Measurements from ENCODE around the gene KRTAP19-1. TPM values are rescaled to one million over a fixed set of nuclear protein-coding genes. Genes with fewer than 3 reads are reported as not detected.

The KRTAP19-1 gene
- total RNA-seq, 1 donor from 2014 or later = not detected

DNA sequence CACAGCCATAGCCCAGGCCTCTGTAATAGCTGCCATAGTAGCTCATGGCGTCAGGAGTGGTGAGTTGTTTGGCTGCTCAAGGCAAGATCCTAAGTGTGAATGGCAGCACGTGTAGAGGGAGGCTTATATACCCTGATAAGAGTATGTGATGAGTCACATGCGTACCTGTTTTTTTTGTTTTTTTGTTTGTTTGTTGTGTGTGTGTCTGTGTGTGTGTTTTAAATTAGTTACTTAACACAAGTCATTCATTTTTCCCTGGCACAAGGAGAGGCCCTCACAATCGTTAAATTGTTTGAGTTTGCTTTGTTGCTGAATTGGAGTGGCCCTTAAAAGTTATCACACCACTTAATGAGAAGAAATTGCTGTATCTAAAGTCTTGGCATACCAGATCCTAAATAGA is 16.9 kb upstream of the KRTAP19-1 start, which contains the start of gene KRTAP19-4:
KRTAP19-4 (minus strand) TSS at position 101 of the 400 bp plus-strand sequence; CDS start at position 46, 55 bp downstream.
- Histone ChIP-seq H3K27ac (replicated peaks) (no peak within 1 kb of the TSS), H3K27me3 (ENCODE audit: low read depth) (no peaks in the 10 kb centered on the region), H3K36me3 (no peaks in the 10 kb centered on the region), H3K4me3 (no peak within 1 kb of the TSS), H3K4me1 (no peaks in the 10 kb centered on the region), H3K9me3 (replicated peaks) (peaks cover 4% of the 10 kb centered on the region)
- no peak for DNase-seq
- no peak for TF ChIP-seq CTCF (IDR thresholded peaks at IDR 0.05; ENCODE audit: borderline replicate concordance)
- intact Hi-C loops (cut with micrococcal nuclease) = no loop called here

DNA sequence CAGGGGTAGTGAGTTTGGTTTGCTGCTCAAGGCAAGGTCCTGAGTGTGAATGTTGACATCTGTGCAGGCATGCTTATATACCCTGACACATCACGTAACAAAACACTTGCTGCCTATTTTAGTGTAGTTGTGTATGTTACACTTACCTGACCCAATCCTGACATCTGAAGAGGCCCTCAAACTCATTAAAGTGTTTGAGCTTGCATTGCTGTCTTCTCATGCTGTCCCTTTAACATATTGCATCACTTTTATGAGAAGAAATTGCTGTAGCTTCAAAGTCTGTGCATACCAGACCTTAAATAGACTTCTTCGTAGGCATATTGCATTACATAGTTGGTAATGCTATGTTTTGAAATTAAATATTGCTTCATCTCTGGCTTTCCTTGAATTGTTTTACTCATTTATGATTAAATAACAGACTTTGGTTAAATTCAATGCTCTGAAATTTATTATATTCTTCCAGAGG is 11.8 kb upstream of the KRTAP19-1 start, which contains the start of gene KRTAP19-3:
KRTAP19-3 (minus strand) TSS at position 51 of the 466 bp plus-strand sequence. CDS start 56 bp downstream, outside the sequence.
- no peak for TF ChIP-seq CTCF (IDR thresholded peaks at IDR 0.05; ENCODE audit: borderline replicate concordance)
- H3K27ac ChIP-seq (replicated peaks) = no peak within 1 kb of the TSS
- intact Hi-C loops (cut with micrococcal nuclease) = no loop called here
- H3K9me3 ChIP-seq (replicated peaks) = peaks cover 7% of the 10 kb centered on the region
- no peak within 1 kb of the TSS for H3K4me3 ChIP-seq
- no peaks in the 10 kb centered on the region for H3K4me1 ChIP-seq
- DNase-seq = no peak
- no peaks in the 10 kb centered on the region for H3K36me3 ChIP-seq
- no peaks in the 10 kb centered on the region for H3K27me3 ChIP-seq (ENCODE audit: low read depth)

GRCh38 chr21:30487336-30487735 is 7.2 kb upstream of the KRTAP19-1 start, which contains the start of gene KRTAP19-2:
Gene KRTAP19-2 (minus strand): TSS chr21:30487436. CDS start chr21:30487348, 88 bp downstream.
- TF ChIP-seq CTCF (IDR thresholded peaks at IDR 0.05; ENCODE audit: borderline replicate concordance) = no peak
- peaks cover 30% of the 10 kb centered on the region for H3K9me3 ChIP-seq (replicated peaks)
- DNase-seq = no peak
- H3K4me3 ChIP-seq = no peak within 1 kb of the TSS
- no peaks in the 10 kb centered on the region for H3K36me3 ChIP-seq
- H3K4me1 ChIP-seq = no peaks in the 10 kb centered on the region
- no peaks in the 10 kb centered on the region for H3K27me3 ChIP-seq (ENCODE audit: low read depth)
- intact Hi-C loops (cut with micrococcal nuclease) = no loop called here
- H3K27ac ChIP-seq (replicated peaks) = no peak within 1 kb of the TSS

DNA sequence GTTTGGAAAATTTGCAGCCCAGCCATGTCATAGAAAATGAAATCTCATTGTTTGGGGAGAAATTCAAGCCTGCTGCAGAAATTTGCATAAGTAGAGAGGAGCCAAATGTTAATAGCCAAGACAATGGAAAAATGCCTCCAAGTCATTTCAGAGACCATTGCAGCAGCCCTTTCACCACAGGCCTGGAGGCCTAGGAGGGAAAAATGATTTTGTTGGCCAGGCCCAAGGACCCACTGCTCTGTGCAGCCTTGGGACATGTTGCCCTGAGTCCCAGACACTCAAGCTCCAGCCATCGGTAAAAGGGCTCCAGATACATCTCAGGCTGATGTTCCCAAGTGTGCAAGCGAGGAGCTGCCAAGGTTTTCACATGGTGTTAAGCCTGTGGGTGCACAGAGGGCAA is 6.0 kb upstream of the KRTAP19-1 start:
- Histone ChIP-seq H3K36me3 (no peaks in the 10 kb centered on the region), H3K4me1 (peaks cover 4% of the 10 kb centered on the region), H3K4me3 (no peak overlapping the region), H3K27ac (replicated peaks) (no peak overlapping the region), H3K9me3 (replicated peaks) (peaks cover 30% of the 10 kb centered on the region), H3K27me3 (ENCODE audit: low read depth) (no peaks in the 10 kb centered on the region)
- DNase-seq = no peak
- intact Hi-C loops (cut with micrococcal nuclease) = no loop called here
- no peak for TF ChIP-seq CTCF (IDR thresholded peaks at IDR 0.05; ENCODE audit: borderline replicate concordance)

GRCh38 chr21:30482130-30482529 is 2.0 kb upstream of the KRTAP19-1 start:
- no peak overlapping the region for H3K4me3 ChIP-seq
- H3K27me3 ChIP-seq (ENCODE audit: low read depth) = no peaks in the 10 kb centered on the region
- H3K9me3 ChIP-seq (replicated peaks) = peaks cover 24% of the 10 kb centered on the region
- intact Hi-C loops (cut with micrococcal nuclease) = no loop called here
- H3K36me3 ChIP-seq = no peaks in the 10 kb centered on the region
- no peak overlapping the region for H3K27ac ChIP-seq (replicated peaks)
- peaks cover 9% of the 10 kb centered on the region for H3K4me1 ChIP-seq
- no peak for DNase-seq
- no peak for TF ChIP-seq CTCF (IDR thresholded peaks at IDR 0.05; ENCODE audit: borderline replicate concordance)

Data from left ventricle myocardium inferior (tissue), 1 donor.